Endometrium (tissue), 2 donors: Measurements from ENCODE around the gene UVRAG.
"Not testable (repeated sequence)": the region's sequence is repeated elsewhere in the genome, so short reads cannot be mapped to it uniquely, and the experiment has no call there.

ENCODE experiments used
- FAIRE-seq: peaks from 2 replicates; lab custom pipeline; 2012; peaks lifted over from hg19 to GRCh38; lab: Jason Lieb, UNC
- donor health status: control.
- donor health status: control.

The UVRAG gene

DNA sequence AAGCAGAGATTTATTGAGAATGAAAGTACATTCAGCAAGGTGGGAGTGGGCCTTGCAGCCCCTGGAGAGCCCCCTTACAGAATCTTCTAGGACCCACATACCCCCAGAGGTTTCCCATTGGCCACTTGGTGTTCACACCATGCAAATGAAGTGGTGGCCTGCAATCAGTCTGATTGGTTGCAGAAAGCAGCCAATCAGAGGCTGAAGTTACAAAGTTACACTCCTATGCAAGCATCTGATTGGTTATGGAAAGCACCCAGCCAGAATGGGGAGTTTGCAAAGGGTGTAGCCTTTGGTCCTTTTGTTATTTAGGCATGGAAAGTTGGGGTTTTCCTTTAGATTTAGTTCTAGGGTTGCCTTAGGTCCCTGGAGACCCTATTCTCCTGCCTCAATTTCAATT, 34.9 kb downstream of the UVRAG start:
- FAIRE-seq, result no peak

DNA sequence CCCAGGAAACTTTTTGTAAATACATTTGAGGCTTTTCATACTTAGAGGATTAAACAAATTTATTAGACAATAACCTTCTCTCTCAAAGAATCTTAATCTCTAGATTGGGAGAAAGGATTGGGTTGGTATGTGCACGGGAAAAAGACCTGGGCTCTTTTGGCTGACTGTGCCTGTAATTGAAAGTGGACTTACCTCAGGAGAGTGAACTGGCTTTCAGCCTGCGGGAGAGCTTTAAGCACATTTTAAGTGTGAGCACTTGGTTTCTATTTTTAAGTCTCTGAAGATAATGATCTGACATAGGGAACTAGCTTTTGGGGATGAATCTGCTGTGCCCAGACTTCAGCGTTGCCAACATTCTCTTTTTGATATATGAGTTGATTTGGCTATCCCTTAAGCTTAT, 35.8 kb downstream of the UVRAG start:
- FAIRE-seq, result no peak

DNA sequence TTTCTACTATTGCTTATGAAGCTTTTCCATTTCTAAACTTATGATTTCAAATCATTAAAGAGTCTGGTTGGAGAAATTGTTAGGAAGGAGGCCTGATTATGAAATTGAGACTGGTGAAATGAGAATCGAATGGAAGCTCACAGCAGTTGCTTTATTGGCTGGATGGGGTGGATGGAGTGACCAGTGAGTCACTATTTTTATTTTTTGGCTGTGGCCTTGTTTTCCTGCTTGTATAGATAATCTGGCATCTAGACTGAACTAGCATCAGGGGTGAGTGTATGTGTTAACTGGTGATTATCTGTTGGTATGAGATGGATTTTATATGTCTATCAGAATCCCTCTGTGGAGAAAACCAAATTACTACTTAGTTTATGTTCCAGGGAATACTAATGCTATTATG, 36.2 kb downstream of the UVRAG start:
- FAIRE-seq, result no peak

DNA sequence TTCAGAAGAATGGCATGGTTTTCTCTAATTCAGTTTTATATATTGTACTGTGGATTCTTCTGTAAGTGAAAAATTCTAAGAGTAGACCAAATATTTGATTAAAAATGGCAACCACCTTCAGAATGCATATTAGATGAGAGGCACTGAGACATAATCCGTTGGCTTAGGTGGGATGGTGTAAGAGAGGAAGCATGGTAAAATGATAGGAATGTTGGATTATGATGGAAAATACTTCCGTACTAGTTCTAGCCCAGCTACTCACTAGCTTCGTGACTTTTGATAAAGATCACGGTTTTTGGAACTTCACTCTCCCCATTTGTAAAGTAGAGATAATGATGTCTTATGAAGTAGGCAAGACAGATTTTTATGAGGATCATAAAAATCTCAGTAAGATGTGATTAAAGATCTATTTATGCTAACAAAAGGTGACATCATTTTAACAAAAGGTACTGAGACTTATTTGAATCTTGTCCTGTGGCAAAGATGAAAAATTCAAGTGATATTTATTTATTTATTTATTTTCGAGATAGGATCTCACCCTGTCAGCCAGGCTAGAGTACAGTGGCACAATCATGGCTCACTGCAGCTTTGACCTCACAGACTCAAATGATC, 37.5 kb downstream of the UVRAG start:
- no peak for FAIRE-seq

DNA sequence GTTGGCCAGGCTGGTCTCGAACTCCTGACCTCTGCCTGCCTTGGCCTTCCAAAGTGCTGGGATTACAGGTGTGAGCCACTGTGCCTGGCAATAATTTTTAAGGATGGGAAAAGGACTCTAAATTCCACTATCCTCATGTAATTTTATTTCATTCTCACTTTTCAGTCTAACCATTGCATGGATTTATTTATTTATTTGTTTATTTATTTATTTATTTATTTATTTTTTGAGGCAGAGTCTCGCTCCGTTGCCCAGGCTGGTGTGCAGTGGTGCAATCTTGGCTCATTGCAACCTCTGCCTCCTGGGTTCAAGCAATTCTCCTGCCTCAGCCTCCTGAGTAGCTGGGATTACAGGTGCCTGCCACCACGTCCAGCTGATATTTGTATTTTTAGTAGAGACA, 38.6 kb downstream of the UVRAG start:
- FAIRE-seq, result not testable (repeated sequence)

DNA sequence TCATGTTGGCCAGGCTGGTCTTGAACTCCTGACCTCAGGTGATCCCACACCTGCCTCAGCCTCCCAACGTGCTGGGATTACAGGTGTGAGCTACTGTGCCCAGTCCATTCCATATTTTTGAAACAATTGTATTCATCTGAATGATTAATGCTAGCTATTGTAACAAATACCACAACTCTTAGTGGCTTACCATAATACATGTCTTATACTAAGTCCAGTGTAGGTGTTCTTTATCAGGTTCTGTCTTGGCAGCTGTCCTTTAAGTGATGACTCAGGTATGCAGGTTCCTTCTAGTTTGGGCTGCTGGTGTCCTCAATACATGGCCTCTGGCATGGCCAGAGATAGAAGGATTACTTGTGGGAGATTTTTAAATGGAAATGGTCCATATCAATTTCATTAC, 39.0 kb downstream of the UVRAG start:
- FAIRE-seq, result no peak

DNA sequence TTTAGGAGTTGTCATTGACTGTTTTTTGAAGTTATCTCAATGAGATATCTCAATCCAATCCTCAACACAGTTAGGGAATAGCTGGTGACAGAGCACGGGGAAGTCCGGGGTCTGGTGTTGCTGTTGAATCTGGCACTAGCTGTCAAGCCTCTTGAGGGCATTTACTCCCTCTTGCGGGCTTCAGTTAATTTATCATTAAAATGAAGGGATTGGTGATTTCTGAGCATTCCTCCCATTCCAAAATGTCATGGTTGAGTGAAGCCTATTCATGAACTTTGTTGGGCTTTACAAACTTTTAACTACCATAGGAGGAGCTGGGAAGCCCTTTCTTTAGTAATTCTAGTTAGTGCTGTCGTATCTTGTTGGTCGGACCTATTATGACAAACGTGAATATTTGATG, 40.2 kb downstream of the UVRAG start:
- no peak for FAIRE-seq

DNA sequence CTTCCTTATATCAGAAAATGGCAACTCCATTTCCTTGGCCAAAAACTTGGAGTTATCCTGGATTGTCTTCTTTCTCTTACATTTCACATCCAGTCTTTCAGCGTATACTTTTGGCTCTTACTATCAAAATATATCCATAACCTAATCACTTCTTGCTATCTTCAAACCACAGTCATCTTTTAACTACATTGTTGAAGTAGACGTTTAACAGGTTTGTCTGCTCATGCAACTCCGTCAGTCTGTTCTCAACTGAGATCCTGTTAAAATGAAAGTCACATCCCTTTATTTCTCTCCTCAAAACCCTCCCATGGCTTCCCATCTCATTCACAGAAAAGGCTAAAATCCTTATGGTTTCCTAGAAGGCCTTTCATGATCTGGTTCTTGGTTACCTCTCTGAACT, 41.9 kb downstream of the UVRAG start:
- FAIRE-seq, result no peak

DNA sequence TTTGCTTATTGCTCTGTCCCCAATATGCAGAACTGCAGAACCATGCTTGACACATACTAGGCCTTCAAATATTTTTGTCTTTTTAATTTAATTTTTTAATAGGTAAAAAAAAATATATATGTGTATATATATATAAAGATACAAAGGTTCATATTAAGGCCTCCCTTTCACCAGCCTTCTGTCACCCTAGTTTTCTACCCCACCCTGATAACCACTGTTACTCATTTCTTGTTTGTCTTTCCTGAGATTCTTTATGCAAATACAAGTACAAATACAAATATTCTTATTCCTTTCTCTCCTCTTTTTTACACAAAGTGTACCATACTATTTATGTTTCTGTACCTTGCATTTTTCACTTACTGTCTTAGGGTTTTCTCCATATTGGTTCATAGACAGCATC, 43.0 kb downstream of the UVRAG start:
- FAIRE-seq, result no peak

DNA sequence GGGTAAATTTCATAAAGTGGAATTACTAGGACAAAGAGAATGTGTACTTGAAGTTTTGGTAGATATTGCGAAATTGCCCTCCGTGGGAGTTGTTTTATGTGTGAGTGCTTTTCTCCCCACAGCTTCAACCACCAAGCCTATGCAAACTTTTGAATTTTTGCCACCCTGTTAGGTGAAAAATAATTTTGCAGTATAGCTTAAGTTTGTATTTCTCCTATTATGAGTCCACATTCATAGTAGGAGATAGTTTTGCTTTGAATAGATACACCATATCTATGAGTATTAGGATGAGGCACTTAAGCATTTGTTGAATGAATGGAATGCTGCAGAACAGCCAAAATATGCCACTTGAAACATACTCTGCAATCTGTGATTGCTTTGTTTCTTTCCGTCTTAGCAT, 43.6 kb downstream of the UVRAG start:
- FAIRE-seq, result no peak

DNA sequence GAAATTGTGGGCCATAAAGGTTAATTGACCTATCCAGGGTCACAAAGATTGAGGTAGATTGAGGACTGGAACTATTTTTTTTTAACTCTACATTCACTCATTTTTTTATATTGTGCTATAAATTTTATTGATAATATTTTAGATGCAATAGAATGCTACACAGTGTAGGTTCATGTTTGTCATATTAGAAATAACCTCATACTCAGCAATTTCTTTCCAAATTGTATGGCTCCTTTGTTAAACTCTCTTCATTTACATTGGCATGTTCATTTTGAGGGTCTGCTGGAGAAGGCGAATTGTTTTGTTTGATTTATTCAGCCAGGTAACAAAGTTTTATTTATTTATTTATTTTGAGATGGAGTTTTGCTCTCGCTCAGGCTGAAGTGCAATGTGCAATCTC, 44.6 kb downstream of the UVRAG start:
- no peak for FAIRE-seq

DNA sequence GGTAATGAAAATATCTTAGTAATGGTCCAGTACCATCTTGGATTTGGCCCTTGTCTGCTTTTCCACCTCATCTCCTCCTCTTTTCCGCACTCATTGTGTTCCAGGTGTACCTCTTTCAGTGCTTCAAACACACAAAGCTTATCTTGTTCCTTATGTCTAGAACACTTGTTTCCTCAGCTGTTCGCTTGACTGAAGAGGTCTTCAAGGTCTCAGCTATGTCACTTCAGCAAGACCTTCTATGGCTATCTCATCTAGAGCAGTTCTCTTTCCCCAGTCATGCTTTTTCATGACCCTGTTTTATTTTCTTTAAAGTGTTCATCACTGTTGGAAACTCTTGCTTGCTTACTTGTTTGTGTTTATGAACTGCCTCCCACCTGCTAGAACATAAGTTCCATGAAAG, 47.4 kb downstream of the UVRAG start:
- FAIRE-seq, result no peak

DNA sequence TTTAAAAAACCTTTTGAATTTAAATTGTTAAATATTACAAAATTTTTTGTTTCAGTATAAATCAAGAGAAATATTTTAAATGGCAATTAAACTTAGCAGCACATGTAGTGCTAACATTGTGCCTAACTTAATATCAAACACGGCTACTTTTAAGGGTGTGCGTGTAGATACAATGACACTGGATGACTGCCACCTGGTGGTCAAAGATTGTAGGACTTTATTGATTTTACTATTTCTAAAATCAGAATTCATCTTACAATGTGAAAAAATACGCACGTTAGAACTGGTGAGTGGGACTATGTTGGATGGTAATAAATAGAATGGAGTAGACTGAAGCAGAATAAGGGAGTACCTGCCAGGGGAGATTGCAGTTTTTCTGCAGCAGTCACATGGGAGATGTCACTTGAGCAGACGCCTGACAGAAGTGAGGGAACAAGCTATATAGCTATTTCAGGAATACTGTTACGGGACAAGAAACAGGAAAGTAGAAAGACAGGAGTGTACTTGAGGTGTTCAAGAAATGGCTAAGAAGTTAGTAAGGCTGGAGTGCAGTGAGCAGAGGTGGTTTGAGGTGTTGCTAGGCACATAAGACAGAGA, 52.9 kb downstream of the UVRAG start:
- FAIRE-seq, result peak; percentile 91

DNA sequence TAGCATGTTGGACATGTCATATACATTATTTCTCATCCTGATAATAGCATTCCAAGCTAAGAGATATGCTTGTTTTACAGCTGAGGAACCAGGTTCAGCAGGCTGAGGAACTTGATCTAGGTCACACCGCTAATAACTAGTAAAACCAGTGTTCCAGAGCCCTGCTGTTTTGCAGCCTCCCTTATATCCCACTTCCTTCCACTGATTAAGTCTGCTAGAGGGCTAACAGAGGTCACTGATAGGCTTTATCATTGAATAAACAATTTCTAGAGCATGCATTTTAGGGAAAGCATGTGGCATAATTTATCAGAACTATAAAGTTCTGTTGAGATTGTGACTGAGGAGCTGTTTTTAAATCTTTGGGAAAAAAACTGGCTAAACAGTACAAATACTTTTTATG, 54.0 kb downstream of the UVRAG start:
- FAIRE-seq, result no peak

DNA sequence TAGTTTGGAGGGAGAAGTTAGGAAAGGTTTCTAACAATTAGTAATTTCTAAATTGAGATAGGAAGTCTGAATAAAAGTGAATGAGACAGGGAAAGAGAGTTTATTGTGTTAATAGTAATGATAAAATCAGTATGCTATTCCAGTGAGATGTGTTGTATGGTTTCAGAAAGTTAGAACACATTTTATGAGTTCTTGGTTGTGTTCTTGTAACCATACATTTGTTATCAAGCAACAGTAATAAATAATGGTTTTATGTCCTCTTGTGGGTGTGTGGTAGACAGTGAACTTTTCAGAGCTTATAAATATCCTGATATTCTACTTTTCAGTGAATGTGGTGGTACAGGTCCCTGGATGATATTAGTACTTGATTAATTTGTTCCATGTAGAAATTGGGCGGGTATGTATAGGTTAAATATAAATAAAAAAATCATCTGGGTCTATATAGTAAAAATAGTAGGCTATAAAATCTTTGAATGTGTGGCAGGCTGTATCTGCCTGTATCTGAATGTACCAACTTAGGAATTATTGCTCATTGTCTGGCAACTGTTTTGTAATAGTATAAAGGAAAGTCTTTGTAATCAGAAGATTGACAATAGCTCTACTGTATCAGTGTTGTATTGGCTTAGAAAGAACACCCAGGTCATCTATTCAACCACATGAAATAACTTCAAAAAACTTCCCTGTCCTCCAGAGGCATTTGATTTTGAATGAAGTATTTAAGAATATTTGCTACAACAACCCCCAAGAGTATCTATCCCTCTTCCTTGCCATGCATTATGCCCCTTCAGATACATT, 54.8 kb downstream of the UVRAG start:
- no peak for FAIRE-seq

DNA sequence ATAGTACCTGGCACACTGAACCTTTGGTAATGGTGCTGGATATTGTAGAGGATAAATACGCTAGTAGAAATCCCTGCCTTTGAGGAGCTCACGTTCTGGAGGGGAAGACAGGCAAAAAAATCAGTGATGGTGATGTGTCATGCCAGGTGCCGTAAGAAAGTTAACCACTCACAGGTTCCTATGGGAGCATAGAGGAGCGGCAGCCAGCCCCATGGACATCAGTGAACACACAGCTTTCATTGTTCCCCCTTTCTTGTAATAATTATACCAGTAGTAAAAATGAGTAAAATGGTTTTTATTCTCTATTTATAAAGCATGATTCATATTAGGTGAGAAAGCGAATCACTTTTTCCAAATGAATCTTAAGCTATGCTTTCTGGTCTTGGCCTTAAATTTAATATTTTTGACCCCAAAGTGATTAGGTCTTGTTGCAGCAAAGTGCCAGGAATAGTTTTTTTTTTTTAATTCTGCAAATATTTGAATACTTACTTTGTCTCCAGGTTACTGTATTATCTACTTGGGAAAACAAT, 57.9 kb downstream of the UVRAG start:
- FAIRE-seq, result no peak

DNA sequence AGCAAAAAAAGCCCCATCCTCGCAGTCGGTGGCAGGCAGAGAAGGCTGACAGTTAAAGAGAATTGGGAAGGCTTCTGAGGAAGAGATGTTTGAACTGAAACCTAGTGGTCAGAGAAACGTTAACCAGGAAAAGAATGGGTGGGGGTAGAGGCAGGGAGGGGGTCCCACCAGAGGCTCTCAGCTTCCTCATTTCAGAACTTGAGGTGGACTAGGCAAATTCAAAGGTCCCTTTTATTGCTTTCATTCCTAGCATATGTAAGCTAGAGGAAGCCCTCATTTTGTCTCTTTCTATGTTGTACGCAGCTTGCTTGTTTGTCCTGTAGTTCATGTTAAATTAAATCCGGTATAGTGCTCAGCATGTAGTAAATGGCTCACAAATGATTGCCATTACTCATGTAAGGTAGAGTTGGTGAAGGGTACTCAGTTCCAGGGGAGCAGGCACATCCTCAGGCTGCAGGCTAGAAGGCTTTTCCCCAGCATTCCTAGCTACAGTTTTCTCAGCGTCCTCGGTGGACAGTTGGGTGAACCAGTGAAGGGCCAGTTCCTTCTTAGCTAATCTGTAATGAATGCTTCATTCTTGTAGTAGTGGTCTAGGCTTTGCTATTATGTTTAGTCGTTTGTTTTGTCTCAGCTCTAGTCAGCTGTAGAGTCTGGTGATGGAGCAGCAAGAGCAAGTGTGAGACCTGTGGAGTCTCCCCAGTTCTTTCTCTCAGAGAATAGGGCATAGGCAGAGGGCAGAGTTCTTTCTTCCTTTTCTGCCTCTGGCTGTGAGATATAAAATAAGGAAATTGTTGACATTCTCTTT, 58.6 kb downstream of the UVRAG start:
- no peak for FAIRE-seq

DNA sequence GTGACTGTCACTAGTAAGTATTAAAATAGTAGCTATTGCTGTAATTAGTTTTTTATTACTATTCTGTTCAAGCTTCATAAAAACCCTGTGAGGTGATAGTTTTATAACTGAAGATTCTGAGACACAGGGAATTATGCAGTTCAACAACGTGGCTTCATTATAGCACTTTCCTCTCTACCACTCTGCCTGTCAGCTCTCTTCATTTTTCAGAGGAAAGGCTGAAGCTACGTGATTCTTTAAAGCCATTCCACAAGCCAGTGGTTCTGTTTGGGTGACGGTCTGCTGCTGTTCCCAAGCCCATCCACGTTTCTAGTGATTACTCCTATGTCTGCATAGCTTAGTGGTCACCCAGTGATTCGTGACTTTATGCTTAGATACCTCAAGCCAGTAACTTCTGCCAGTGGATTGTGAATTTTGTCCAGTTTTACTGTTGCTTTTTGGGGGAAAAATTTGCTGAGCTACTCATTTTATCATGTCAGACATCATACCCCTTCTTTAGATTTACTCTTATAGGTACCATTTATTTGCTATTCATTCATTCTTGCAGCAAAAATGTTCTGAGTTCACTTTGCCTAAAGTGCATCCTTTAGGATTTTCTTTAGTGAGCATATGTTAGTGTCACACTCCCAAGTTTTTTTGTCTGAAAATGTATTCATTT, 59.8 kb downstream of the UVRAG start:
- no peak for FAIRE-seq

DNA sequence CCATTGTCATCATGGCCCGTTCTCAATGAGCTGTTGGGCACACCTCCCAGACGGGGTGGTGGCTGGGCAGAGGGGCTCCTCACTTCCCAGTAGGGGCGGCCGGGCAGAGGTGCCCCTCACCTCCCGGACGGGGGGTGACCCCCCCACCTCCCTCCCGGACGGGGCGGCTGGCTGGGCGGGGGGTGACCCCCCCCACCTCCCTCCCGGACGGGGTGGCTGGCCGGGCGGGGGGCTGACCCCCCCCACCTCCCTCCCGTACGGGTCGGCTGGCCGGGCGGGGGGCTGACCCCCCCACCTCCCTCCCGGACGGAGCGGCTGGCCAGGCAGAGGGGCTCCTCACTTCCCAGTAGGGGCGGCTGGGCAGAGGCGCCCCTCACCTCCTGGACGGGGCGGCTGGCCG, 62.3 kb downstream of the UVRAG start:
- FAIRE-seq, result not testable (repeated sequence)

DNA sequence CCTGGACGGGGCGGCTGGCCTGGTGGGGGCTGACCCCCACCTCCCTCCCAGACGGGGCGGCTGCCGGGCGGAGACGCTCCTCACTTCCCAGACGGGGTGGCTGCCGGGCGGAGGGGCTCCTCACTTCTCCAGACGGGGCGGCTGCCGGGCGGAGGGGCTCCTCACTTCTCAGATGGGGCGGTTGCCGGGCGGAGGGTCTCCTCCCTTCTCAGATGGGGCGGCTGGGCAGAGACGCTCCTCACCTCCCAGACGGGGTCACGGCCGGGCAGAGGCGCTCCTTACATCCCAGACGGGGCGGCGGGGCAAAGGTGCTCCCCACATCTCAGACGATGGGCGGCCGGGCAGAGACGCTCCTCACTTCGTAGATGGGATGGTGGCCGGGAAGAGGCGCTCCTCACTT, 62.9 kb downstream of the UVRAG start:
- FAIRE-seq, result not testable (repeated sequence)

DNA sequence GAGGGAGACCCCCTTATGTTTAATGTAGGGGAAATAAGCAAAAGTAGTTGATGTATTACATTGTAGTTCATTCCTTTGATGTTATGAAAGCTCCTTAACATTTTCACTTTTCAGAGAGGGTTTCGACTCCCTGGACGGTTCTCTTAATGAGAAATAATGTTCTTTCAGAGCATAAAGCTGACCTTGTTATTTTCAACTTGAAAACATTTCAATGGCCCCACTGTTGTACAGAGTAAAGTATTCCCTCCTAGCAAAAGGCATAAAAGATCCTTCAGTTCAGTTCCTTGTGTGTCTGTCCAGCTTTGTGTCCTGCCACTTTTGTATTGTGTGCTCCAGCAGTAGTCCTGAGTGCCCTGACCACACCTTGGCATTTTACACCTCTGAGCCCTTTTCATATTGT, 63.9 kb downstream of the UVRAG start:
- FAIRE-seq, result no peak

DNA sequence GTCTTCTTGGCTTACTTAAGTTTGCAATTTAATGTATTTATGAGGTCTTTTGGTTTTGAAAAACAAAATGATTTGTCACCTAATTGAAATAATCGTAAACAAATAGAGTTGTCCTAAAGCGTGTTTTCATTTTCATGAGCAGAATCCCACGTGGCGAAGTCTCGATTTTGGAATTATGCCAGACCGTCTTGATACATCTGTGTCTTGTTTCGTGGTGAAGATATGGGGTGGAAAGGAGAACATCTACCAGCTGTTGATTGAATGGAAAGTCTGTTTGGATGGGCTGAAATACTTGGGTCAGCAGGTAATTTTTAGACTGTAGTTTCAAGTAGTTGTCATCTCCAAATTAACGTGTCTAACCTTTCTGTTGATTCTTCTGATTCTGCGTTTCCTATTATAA, 64.7 kb downstream of the UVRAG start:
- FAIRE-seq, result no peak
